K562 (cell line): ENCODE results near the gene CREM. TPM values are rescaled to one million over a fixed set of nuclear protein-coding genes. Genes with fewer than 3 reads are reported as not detected.

Source experiments
- FUS ChIP-seq: fragments of 200-400 bp; formaldehyde crosslinking; optimal IDR thresholded peaks from 2 replicates; pipeline ENCODE3; 2017; ENCODE audit warnings: low read depth, low read length
- HDAC3 ChIP-seq: fragments of 450-650 bp; IDR thresholded peaks from 2 replicates; pipeline ENCODE4 v1.6.1; 2018; ENCODE audit warnings: borderline replicate concordance, mild to moderate bottlenecking, moderate library complexity; ENCODE audit not compliant: partially characterized antibody
- KLF10 ChIP-seq: fragments of 250-450 bp; sonication (Bioruptor Pico); IDR thresholded peaks from 2 replicates; pipeline ENCODE4 v1.6.1; 2021; ENCODE audit warnings: matching md5 sums
- LEF1 ChIP-seq: fragments of 450-650 bp; IDR thresholded peaks from 2 replicates; pipeline ENCODE4 v1.6.1; 2016; ENCODE audit warnings: mild to moderate bottlenecking
- MEIS2 ChIP-seq: fragments of 450-650 bp; IDR thresholded peaks from 2 replicates; pipeline ENCODE4 v1.6.1; 2014; ENCODE audit warnings: mild to moderate bottlenecking; ENCODE audit not compliant: partially characterized antibody
- NFIC ChIP-seq: fragments of 450-650 bp; IDR thresholded peaks from 2 replicates; pipeline ENCODE4 v1.6.1; 2017; ENCODE audit warnings: mild to moderate bottlenecking, inconsistent platforms
- PKNOX1 ChIP-seq: fragments of 450-650 bp; IDR thresholded peaks from 2 replicates; pipeline ENCODE4 v1.6.1; 2016
- RNF2 ChIP-seq: sonication (generic); IDR thresholded peaks from 2 replicates; pipeline ENCODE4 v1.6.1; 2016
- SIN3B ChIP-seq: fragments of 450-650 bp; IDR thresholded peaks from 2 replicates; pipeline ENCODE4 v1.6.1; 2017; ENCODE audit warnings: low read depth, mild to moderate bottlenecking, moderate library complexity
- STAT5A ChIP-seq: IDR thresholded peaks from 2 replicates; pipeline ENCODE4 v1.6.1; 2012; ENCODE audit warnings: low read length, inconsistent platforms, borderline replicate concordance
- STAT6 ChIP-seq: sonication (generic); formaldehyde crosslinking; IDR thresholded peaks from 2 replicates; pipeline ENCODE4 v1.8.1; 2023; ENCODE audit warnings: mild to moderate bottlenecking, missing genetic modification reagents
- ZBTB40 ChIP-seq, 2 experiments: fragments of 450-650 bp in 1 of 2; sonication (generic) in 1 of 2; formaldehyde crosslinking in 1 of 2; IDR thresholded peaks; 2 replicates each; pipeline versions ENCODE4 v1.7.1 to v1.9.0; 2016 to 2022; ENCODE audit warnings: inconsistent platforms in 1 of 2, mild to moderate bottlenecking in 1 of 2, missing genetic modification reagents in 1 of 2
- ZNF121 ChIP-seq: sonication (generic); formaldehyde crosslinking; conservative IDR thresholded peaks from 2 replicates; pipeline ENCODE4 v1.8.0; 2022; ENCODE audit warnings: missing genetic modification reagents
- ZNF274 ChIP-seq: IDR thresholded peaks from 2 replicates; pipeline ENCODE4 v1.6.1; 2011; ENCODE audit warnings: low read depth, mild to moderate bottlenecking, low read length, moderate library complexity, borderline replicate concordance
- ZNF75A ChIP-seq: fragments of 450-650 bp; formaldehyde crosslinking; IDR thresholded peaks from 2 replicates; pipeline ENCODE4 v1.4.0; 2020; ENCODE audit warnings: mild to moderate bottlenecking
- ZNF766 ChIP-seq: fragments of 200-800 bp; sonication (Bioruptor generic); conservative IDR thresholded peaks from 2 replicates; pipeline ENCODE4 v1.6.1; 2016; ENCODE audit warnings: missing genetic modification characterization, missing compliant biosample characterization
- polyA plus RNA-seq, 8 experiments: library from polyadenylated mRNA; depleted of rRNA in 4 of 8; stranded (reverse) in 5 of 8; unstranded in 3 of 8; fragments of >200 nt; fragmentation: Nextera tagmentation in 2 of 8; fragmentation: Illumina TruSeq in 1 of 8; extraction: Ambion mirVana in 2 of 8; extraction: Trizol in 1 of 8; gene quantifications; 2 replicates each; pipeline versions ENCODE4 v1.2.1 to v1.2.3, GENCODE V29; 2011 to 2014; ENCODE audit warnings: inconsistent platforms in 1 of 8, missing spikeins in 1 of 8
- total RNA-seq, 7 experiments: library from RNA; depleted of rRNA in 6 of 7; stranded (reverse); fragments of >200 nt in 6 of 7; fragmentation: Illumina TruSeq in 2 of 7; extraction: Trizol in 2 of 7; gene quantifications; 2 replicates each; pipeline versions ENCODE4 v1.2.1 to v1.2.3, GENCODE V29; 2011 to 2021; ENCODE audit warnings: low replicate concordance in 1 of 7

The CREM gene
- total and polyA plus RNA-seq, 9 of the 15 experiments (the other 6 are each of a cell fraction or from before 2014, with no cell fraction given), result 39.1 to 70.2 (median 48.3) TPM

DNA sequence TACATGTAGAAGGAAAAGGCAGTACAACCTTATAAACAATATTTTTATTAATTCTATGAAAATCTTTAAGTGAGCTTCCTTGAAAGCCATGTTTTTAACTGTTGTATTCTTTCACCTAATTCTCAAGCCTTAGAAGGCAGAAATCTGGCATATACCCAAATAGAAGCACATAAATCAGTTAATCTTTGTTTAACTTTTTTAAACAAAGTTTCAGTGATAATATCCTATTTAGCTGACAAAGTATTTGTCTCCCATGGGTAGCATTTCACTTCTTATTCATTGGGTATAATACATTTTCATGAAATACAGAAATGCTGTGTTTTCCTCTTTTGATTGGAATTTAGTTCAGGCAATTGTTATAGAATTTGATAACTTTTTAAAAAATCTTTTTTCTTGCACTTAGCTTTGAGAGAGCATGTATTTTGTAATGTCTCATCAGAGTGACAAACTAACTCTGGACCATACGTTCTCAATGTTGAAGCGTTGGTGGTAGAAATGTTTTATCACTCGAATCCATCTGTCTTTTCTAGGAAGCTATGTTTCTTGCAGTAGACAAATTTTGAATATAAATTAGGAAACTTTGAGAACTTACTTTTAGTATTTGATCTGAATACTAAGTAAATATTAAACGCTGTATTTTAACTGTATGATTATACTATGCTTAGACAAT, 78.1 kb downstream of the CREM start (continued):
- no peak for TF ChIP-seq STAT6
- TF ChIP-seq HDAC3, result no peak
- TF ChIP-seq LEF1, result peak; percentile 59; the same call in 1 of the 2 replicates
- no peak for TF ChIP-seq ZNF766
- peak; percentile 64 for TF ChIP-seq NFIC
- TF ChIP-seq FUS, result no peak
- peak; percentile 55 for TF ChIP-seq MEIS2
- TF ChIP-seq STAT5A, result peak; percentile 52; the same call in 1 of the 2 replicates
- no peak for TF ChIP-seq ZNF121 (CRISPR knock-in tag)
- peak; percentile 24; the same call in 1 of the 2 replicates for TF ChIP-seq ZBTB40 (IDR thresholded peaks at IDR 0.05)
- TF ChIP-seq ZBTB40 (CRISPR knock-in tag; IDR thresholded peaks at IDR 0.05), result no peak
- TF ChIP-seq RNF2, result no peak
- no peak for TF ChIP-seq SIN3B
- no peak for TF ChIP-seq ZNF274
- peak; percentile 30 for TF ChIP-seq PKNOX1
- no peak for TF ChIP-seq ZNF75A (CRISPR knock-in tag)
- TF ChIP-seq KLF10, result no peak
